Measurements from ENCODE around the gene POLR1H.

GRCh38 chr6:30097902-30098768 lies 37.1 kb downstream of the POLR1H start:
- TF ChIP-seq TSHZ2 (CRISPR knock-in tag; IDR thresholded peaks at IDR 0.05) (no peak), ZNF565 (CRISPR knock-in tag; conservative IDR thresholded peaks at IDR 0.05; ENCODE audit: low read depth) (no peak)
- TF ChIP-seq, protein P1, sequence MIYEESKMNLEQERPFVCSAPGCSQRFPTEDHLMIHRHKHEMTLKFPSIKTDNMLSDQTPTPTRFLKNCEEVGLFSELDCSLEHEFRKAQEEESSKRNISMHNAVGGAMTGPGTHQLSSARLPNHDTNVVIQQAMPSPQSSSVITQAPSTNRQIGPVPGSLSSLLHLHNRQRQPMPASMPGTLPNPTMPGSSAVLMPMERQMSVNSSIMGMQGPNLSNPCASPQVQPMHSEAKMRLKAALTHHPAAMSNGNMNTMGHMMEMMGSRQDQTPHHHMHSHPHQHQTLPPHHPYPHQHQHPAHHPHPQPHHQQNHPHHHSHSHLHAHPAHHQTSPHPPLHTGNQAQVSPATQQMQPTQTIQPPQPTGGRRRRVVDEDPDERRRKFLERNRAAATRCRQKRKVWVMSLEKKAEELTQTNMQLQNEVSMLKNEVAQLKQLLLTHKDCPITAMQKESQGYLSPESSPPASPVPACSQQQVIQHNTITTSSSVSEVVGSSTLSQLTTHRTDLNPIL (CRISPR knock-in tag; IDR thresholded peaks at IDR 0.05; ENCODE audit: low read depth) = no peak

Measured in SK-N-SH treated with all-trans-retinoic acid at 6 μM for 48 hours (cell line).